ENCODE data around the gene GALNT15.

Gene GALNT15

GRCh38 chr3:16179771-16180736, 5.6 kb downstream of the GALNT15 start:
- H3K4me3 ChIP-seq (ENCODE audit: low read depth, low read length) = no peak overlapping the region
- no peak for TF ChIP-seq CTCF (IDR thresholded peaks at IDR 0.05; ENCODE audit: insufficient read depth, low read length, missing control alignments)
- ChIA-PET CTCF (interaction anchor here (0.8 to 18.2 kb wide), 22 partner anchors 8 to 364 kb away, joined by 3 to 364 read pairs (median 6); no protein-coding TSS in a partner anchor), POLR2A (interaction anchor here (0.7 to 1.5 kb wide), 4 partner anchors 25 to 162 kb away, joined by 3 to 10 read pairs (median 4); no protein-coding TSS in a partner anchor)
- no peak for DNase-seq (ENCODE audit: low read depth, low spot score)

GRCh38 chr3:16180737-16181134, 6.3 kb downstream of the GALNT15 start:
- POLR2A ChIA-PET = interaction anchor here (0.7 to 1.5 kb wide), 3 partner anchors 51 to 163 kb away, joined by 3 to 10 read pairs (median 5); no protein-coding TSS in a partner anchor

GRCh38 chr3:16181361-16181760, 6.9 kb downstream of the GALNT15 start:
- no peak for DNase-seq (ENCODE audit: low read depth, low spot score)
- POLR2A ChIA-PET = interaction anchor here (1.1 kb wide), 1 partner anchor 121 kb away, joined by 10 read pairs; no protein-coding TSS in a partner anchor
- no peak for TF ChIP-seq CTCF (IDR thresholded peaks at IDR 0.05; ENCODE audit: insufficient read depth, low read length, missing control alignments)
- no peak overlapping the region for H3K4me3 ChIP-seq (ENCODE audit: low read depth, low read length)
- CTCF ChIA-PET = interaction anchor here (1.0 to 18.2 kb wide), 15 partner anchors 8 to 365 kb away, joined by 3 to 364 read pairs (median 5); no protein-coding TSS in a partner anchor

More at GRCh38 chr3:16180737-16181134, 6.3 kb downstream of the GALNT15 start:
- DNase-seq (ENCODE audit: low read depth, low spot score) = no peak
- H3K4me3 ChIP-seq (ENCODE audit: low read depth, low read length) = no peak overlapping the region
- CTCF ChIA-PET = interaction anchor here (1.0 to 18.2 kb wide), 16 partner anchors 8 to 365 kb away, joined by 3 to 364 read pairs (median 5); no protein-coding TSS in a partner anchor
- TF ChIP-seq CTCF (IDR thresholded peaks at IDR 0.05; ENCODE audit: insufficient read depth, low read length, missing control alignments) = no peak

- no peak for DNase-seq (ENCODE audit: low read depth, low spot score)
- no peak overlapping the region for H3K4me3 ChIP-seq (ENCODE audit: low read depth, low read length)
- ChIA-PET CTCF (interaction anchor here (0.6 to 18.2 kb wide), 7 partner anchors 8 to 366 kb away, joined by 3 to 364 read pairs (median 10); partner anchors contain the start of gene GALNT15), POLR2A (no interaction called here)
- TF ChIP-seq CTCF (IDR thresholded peaks at IDR 0.05; ENCODE audit: insufficient read depth, low read length, missing control alignments) = no peak
These were observed 7.7 kb downstream of the GALNT15 start for GRCh38 chr3:16182183-16182582.

GRCh38 chr3:16182612-16183011, 8.1 kb downstream of the GALNT15 start:
- ChIA-PET CTCF (interaction anchor here (0.6 to 18.2 kb wide), 11 partner anchors 9 to 367 kb away, joined by 3 to 364 read pairs (median 6); partner anchors contain the start of gene GALNT15), POLR2A (no interaction called here)
- no peak for DNase-seq (ENCODE audit: low read depth, low spot score)
- no peak overlapping the region for H3K4me3 ChIP-seq (ENCODE audit: low read depth, low read length)
- no peak for TF ChIP-seq CTCF (IDR thresholded peaks at IDR 0.05; ENCODE audit: insufficient read depth, low read length, missing control alignments)

Data from AG04449 (cell line).